ENCODE measurements around the gene CD300E.
"Not testable (repeated sequence)": the region's sequence is repeated elsewhere in the genome, so short reads cannot be mapped to it uniquely, and the experiment has no call there.

Gene CD300E

GRCh38 chr17:74597069-74597790 lies 26.3 kb downstream of the CD300E start:
- no peak for DNase-seq

GRCh38 chr17:74595037-74595750 lies 28.3 kb downstream of the CD300E start:
- no peak for DNase-seq

- DNase-seq = no peak
These were observed 31.2 kb downstream of the CD300E start, which contains the start of gene CD300LD for GRCh38 chr17:74592087-74592990. Gene CD300LD (minus strand): TSS chr17:74592283. CDS start chr17:74592202, 81 bp downstream.

GRCh38 chr17:74591503-74591902 lies 32.0 kb downstream of the CD300E start:
- DNase-seq = no peak

- DNase-seq = no peak
These were observed 37.8 kb downstream of the CD300E start for GRCh38 chr17:74585711-74586110.

GRCh38 chr17:74584292-74585060 lies 39.1 kb downstream of the CD300E start:
- no peak for DNase-seq

GRCh38 chr17:74582633-74583032 lies 40.9 kb downstream of the CD300E start:
- no peak for DNase-seq

- no peak for DNase-seq
These were observed 43.6 kb downstream of the CD300E start for GRCh38 chr17:74579900-74580299.

GRCh38 chr17:74578979-74579378 lies 44.6 kb downstream of the CD300E start:
- no peak for DNase-seq

- DNase-seq = no peak
These were observed 48.9 kb downstream of the CD300E start for GRCh38 chr17:74574489-74575142.

- DNase-seq = not testable (repeated sequence)
These were observed 49.9 kb downstream of the CD300E start for GRCh38 chr17:74573635-74574034.

- DNase-seq = no peak
These were observed 50.4 kb downstream of the CD300E start for GRCh38 chr17:74573169-74573568.

- no peak for DNase-seq
These were observed 51.8 kb downstream of the CD300E start for GRCh38 chr17:74571621-74572270.

GRCh38 chr17:74569020-74570003 lies 54.2 kb downstream of the CD300E start:
- no peak for DNase-seq

GRCh38 chr17:74568106-74568873 lies 55.2 kb downstream of the CD300E start:
- no peak for DNase-seq

- no peak for DNase-seq
These were observed 56.1 kb downstream of the CD300E start, which contains the start of gene CD300H for GRCh38 chr17:74567397-74567796. Gene CD300H (minus strand): TSS chr17:74567509.

- no peak for DNase-seq
These were observed 57.3 kb downstream of the CD300E start for GRCh38 chr17:74566132-74566753.

- no peak for DNase-seq
These were observed 58.4 kb downstream of the CD300E start for GRCh38 chr17:74565126-74565525.

- DNase-seq = no peak
These were observed 60.2 kb downstream of the CD300E start for GRCh38 chr17:74563358-74563757.

All from DMS79 treated with DMSO at 0.1 percent for 48 hours (cell line).